Measurements from ENCODE around the gene MPIG6B.

MPIG6B gene

GRCh38 chr6:31713991-31714684, 9.0 kb upstream of the MPIG6B start:
- DNase-seq = no peak
- H3K27me3 ChIP-seq (replicated peaks) = no peaks in the 10 kb centered on the region
- no peak overlapping the region for H3K27ac ChIP-seq
- no peak overlapping the region for H3K4me3 ChIP-seq (ENCODE audit: low read depth, low read length)
- in situ Hi-C loops (cut with HindIII; ENCODE audit: low pct_ligation_motif_present, low sequenced_read_pairs) = no loop called here
- TF ChIP-seq, protein P1, sequence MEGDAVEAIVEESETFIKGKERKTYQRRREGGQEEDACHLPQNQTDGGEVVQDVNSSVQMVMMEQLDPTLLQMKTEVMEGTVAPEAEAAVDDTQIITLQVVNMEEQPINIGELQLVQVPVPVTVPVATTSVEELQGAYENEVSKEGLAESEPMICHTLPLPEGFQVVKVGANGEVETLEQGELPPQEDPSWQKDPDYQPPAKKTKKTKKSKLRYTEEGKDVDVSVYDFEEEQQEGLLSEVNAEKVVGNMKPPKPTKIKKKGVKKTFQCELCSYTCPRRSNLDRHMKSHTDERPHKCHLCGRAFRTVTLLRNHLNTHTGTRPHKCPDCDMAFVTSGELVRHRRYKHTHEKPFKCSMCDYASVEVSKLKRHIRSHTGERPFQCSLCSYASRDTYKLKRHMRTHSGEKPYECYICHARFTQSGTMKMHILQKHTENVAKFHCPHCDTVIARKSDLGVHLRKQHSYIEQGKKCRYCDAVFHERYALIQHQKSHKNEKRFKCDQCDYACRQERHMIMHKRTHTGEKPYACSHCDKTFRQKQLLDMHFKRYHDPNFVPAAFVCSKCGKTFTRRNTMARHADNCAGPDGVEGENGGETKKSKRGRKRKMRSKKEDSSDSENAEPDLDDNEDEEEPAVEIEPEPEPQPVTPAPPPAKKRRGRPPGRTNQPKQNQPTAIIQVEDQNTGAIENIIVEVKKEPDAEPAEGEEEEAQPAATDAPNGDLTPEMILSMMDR (IDR thresholded peaks at IDR 0.05; ENCODE audit: low read depth, low read length, missing control alignments) = no peak
- no peaks in the 10 kb centered on the region for H3K36me3 ChIP-seq (replicated peaks)

DNA sequence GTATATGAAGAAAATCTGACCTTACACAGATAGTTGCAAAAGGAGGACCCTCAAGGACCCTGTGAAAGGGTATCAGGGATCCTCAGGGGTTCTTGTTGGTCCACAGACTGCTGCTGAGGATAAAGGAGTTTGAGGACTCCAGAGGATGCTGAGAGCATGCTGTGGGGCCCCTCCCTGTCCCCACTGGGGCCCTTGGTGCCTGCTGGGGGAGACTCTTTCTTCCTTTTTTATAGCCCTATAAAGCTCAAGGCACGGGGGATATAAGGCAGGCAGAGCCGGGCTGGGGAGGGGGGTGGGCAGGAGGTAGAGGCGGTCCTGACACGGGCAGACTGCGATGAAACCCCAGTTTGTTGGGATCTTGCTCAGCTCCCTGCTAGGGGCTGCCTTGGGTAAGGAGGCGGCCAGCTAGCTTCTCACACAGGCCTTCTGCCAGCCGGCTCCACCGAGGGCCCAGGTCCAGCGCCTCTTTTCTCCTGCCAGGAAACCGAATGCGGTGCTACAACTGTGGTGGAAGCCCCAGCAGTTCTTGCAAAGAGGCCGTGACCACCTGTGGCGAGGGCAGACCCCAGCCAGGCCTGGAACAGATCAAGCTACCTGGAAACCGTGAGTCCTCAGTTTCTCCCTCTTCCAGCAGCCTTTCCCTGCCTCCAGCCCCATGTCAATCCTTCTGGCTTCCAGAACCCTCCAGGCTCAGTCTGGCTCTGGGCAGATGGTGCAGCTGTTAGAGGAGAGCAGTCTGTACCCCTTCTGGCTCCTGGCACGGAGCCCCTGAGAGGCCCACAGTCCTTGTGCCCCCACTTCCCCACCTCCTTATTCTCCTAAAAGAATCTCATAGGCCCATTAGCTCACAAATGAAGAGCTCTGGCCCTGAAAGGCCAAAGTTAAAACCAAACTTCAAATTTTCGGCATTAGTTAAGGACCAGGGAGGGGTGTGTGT, 7.9 kb upstream of the MPIG6B start, which contains the start of gene LY6G6D:
TSS of gene LY6G6D (plus strand) at position 327 of the 937 bp plus-strand sequence. CDS start at position 335, 8 bp downstream.
- TF ChIP-seq, protein P1 (IDR thresholded peaks at IDR 0.05; ENCODE audit: low read depth, low read length, missing control alignments) = no peak
- Histone ChIP-seq H3K4me3 (ENCODE audit: low read depth, low read length) (no peak within 1 kb of the TSS), H3K27me3 (replicated peaks) (no peaks in the 10 kb centered on the region), H3K36me3 (replicated peaks) (no peaks in the 10 kb centered on the region), H3K27ac (no peak within 1 kb of the TSS)
- no peak for DNase-seq
- in situ Hi-C loops (cut with HindIII; ENCODE audit: low pct_ligation_motif_present, low sequenced_read_pairs) = no loop called here

GRCh38 chr6:31717499-31718222, 5.5 kb upstream of the MPIG6B start:
- Histone ChIP-seq H3K27ac (no peak overlapping the region), H3K36me3 (replicated peaks) (no peaks in the 10 kb centered on the region), H3K27me3 (replicated peaks) (no peaks in the 10 kb centered on the region), H3K4me3 (ENCODE audit: low read depth, low read length) (no peak overlapping the region)
- in situ Hi-C loops (cut with HindIII; ENCODE audit: low pct_ligation_motif_present, low sequenced_read_pairs) = no loop called here
- TF ChIP-seq, protein P1 (IDR thresholded peaks at IDR 0.05; ENCODE audit: low read depth, low read length, missing control alignments) = no peak
- no peak for DNase-seq

DNA sequence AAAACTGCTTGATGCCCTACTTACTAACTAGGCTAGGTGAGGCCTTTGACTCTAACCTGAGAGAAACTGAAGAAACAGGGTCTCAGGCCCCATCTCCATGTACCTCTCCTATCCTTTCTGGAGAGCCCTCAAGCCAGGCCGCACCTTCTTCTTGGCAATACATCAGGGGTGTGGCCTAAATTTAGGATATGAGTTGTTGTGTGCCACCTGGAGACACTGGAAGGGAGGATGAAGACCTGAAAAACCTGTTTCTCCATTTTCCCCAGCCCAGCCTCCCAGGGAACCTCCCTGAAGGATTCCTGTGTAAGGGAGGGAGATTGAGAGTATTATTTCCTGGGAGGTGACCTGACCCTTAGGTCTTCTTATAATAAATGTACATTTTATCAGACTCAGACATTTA, 4.9 kb upstream of the MPIG6B start:
- Histone ChIP-seq H3K36me3 (replicated peaks) (no peaks in the 10 kb centered on the region), H3K4me3 (ENCODE audit: low read depth, low read length) (no peak overlapping the region), H3K27me3 (replicated peaks) (no peaks in the 10 kb centered on the region), H3K27ac (no peak overlapping the region)
- in situ Hi-C loops (cut with HindIII; ENCODE audit: low pct_ligation_motif_present, low sequenced_read_pairs) = no loop called here
- TF ChIP-seq, protein P1 (IDR thresholded peaks at IDR 0.05; ENCODE audit: low read depth, low read length, missing control alignments) = no peak
- no peak for DNase-seq

DNA sequence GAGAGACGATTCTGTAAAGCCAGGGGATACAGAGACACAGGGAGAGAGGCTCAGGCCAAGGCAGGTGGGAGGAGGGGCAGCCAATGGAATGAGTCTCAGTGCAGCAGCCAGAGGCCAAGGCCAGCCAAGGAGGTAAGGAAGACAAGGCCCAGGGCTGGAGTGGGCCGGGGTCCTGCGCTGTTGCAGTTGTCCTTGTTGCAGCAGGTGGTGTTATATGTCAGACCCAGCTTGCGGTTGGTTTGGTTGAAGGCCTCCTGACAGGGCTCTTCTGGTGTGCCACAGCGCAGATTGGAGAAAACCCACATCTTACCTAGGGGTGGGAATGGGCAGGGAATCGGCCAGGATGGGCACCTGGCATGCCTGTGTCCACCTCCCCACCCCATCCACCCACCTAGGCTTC, 4.2 kb upstream of the MPIG6B start:
- in situ Hi-C loops (cut with HindIII; ENCODE audit: low pct_ligation_motif_present, low sequenced_read_pairs) = no loop called here
- Histone ChIP-seq H3K4me3 (ENCODE audit: low read depth, low read length) (no peak overlapping the region), H3K36me3 (replicated peaks) (no peaks in the 10 kb centered on the region), H3K27me3 (replicated peaks) (no peaks in the 10 kb centered on the region), H3K27ac (no peak overlapping the region)
- DNase-seq = no peak
- TF ChIP-seq, protein P1 (IDR thresholded peaks at IDR 0.05; ENCODE audit: low read depth, low read length, missing control alignments) = no peak

Data from brain microvascular endothelial cell (primary cell).